Left lung (tissue), 10 donors: Measurements from ENCODE around the gene HOXD12. TPM values are rescaled to one million over a fixed set of nuclear protein-coding genes. Genes with fewer than 3 reads are reported as not detected.

ENCODE experiments used
- ATAC-seq: fragments of 200-7000 bp; cut with Tn5 transposase; one replicate; pipeline ENCODE4 v1.9.1; 2020; ENCODE audit warnings: moderate library complexity
- DNase-seq, 4 donors: peaks; one replicate each; pipeline ENCODE4 v3.0.0-alpha.2; 2013 to 2020
- H3K27ac ChIP-seq, 2 donors: fragments of 200-600 bp; sonication (generic) in 1 of 2; one replicate each; pipeline versions ENCODE4 v1.5.0 to v1.8.0; 2020 to 2021
- H3K27me3 ChIP-seq, 2 donors: fragments of 200-600 bp; sonication (generic) in 1 of 2; one replicate each; pipeline versions ENCODE4 v1.5.0 to v1.8.0; 2020 to 2021
- H3K36me3 ChIP-seq, 2 donors: fragments of 200-600 bp; sonication (generic) in 1 of 2; one replicate each; pipeline versions ENCODE4 v1.5.0 to v1.8.0; 2020 to 2021
- H3K4me1 ChIP-seq, 2 donors: fragments of 200-600 bp; one replicate each; pipeline ENCODE4 v1.8.0; 2021
- H3K4me3 ChIP-seq, 2 donors: fragments of 200-600 bp; sonication (generic) in 1 of 2; one replicate each; pipeline versions ENCODE4 v1.5.0 to v1.8.0; 2020 to 2021; ENCODE audit warnings: mild to moderate bottlenecking in 1 of 2
- H3K9me3 ChIP-seq, 2 donors: fragments of 200-600 bp; sonication (generic) in 1 of 2; one replicate each; pipeline versions ENCODE4 v1.5.0 to v1.8.0; 2020 to 2021
- intact Hi-C, 2 donors: fragments of 100-400 bp; cut with DNase I; formaldehyde crosslinking; loops; one replicate each; pipeline versions ENCODE4 v1.11.2 to v1.14.2; 2022
- microRNA-seq, 2 donors: library from miRNA; unstranded; fragments of <30 nt; microRNA quantifications; one replicate each; pipeline ENCODE4, GENCODE V29; 2019
- polyA plus RNA-seq, 6 donors: library from polyadenylated mRNA; unstranded; fragments of 120-200 nt; gene quantifications; one replicate each; pipeline ENCODE4 v1.2.1, GENCODE V29; 2013; ENCODE audit not compliant: insufficient read length in 6 of 6
- total RNA-seq, 2 donors: library from RNA; stranded (reverse); fragmentation: NEBNext Ultra II Directional; extraction: Animal tissue kit (Norgen Biotek cat#: 25700); gene quantifications; one replicate each; pipeline ENCODE4 v1.2.1, GENCODE V29; 2021
- TF ChIP-seq, protein P1 (sequence below), 2 donors: fragments of 200-600 bp; sonication (generic) in 1 of 2; IDR thresholded peaks; one replicate each; pipeline versions ENCODE4 v1.5.0 to v1.8.0; 2021; ENCODE audit warnings: antibody characterized with exemption in 2 of 2
- donor health status: DM: no; HTN: yes; CAD: no.
- donor health status: DM: no; HTN: no; CAD: no.

HOXD12 gene
- total and polyA plus RNA-seq, 8 donors: not detected

DNA sequence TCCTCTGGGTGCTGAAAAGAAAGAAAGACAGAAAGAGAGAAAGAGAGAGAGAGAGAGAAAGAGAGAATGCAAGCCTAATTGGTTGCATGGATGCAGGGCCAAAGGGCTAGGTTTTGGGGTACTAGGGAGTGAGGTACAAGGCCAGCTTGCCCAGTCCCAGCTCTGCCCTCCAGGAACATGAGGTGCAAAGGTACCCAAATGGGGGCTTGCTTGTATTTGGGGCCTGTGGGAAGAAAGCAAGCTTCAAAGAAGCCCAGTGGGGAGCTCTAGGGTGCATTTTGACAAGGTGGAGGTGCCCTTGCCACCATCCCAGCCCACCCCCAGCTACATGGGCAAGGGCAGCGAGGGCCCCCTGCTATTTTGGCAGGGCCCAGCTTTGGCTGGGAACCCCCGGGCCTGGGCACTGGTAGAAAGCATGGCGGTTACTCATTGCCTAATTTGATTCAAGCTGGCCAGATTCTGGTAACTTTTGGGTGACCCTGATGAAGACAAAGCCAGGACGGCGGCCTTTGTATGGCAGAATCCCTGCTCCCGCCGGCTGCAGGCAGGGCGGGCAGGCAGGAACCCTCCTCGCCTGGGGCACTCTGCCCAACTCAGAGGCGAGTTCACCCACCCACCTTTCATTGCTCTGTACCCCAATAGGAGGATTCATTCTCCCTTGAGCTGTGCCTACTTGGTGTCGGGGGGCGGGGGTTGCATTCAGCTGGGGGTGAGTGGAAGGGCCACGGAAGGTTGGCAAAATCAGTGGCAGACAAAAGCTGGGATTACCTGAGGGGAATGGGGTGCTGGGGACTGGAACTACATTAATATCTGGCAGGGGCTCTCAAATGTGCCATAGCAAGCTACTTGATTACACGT is 51.2 kb downstream of the HOXD12 start:
- H3K27ac ChIP-seq: no peak overlapping the region
- TF ChIP-seq, protein P1, sequence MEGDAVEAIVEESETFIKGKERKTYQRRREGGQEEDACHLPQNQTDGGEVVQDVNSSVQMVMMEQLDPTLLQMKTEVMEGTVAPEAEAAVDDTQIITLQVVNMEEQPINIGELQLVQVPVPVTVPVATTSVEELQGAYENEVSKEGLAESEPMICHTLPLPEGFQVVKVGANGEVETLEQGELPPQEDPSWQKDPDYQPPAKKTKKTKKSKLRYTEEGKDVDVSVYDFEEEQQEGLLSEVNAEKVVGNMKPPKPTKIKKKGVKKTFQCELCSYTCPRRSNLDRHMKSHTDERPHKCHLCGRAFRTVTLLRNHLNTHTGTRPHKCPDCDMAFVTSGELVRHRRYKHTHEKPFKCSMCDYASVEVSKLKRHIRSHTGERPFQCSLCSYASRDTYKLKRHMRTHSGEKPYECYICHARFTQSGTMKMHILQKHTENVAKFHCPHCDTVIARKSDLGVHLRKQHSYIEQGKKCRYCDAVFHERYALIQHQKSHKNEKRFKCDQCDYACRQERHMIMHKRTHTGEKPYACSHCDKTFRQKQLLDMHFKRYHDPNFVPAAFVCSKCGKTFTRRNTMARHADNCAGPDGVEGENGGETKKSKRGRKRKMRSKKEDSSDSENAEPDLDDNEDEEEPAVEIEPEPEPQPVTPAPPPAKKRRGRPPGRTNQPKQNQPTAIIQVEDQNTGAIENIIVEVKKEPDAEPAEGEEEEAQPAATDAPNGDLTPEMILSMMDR (IDR thresholded peaks at IDR 0.05): no peak
- intact Hi-C loops: no loop called here
- peaks cover 98 to 100% of the 10 kb centered on the region in 2 donors for H3K27me3 ChIP-seq
- ATAC-seq (no peak), DNase-seq (no peak)
- no peaks in the 10 kb centered on the region for H3K9me3 ChIP-seq
- no peaks in the 10 kb centered on the region for H3K36me3 ChIP-seq
- no peak overlapping the region for H3K4me3 ChIP-seq
- H3K4me1 ChIP-seq: no peaks in the 10 kb centered on the region

- Histone ChIP-seq H3K27ac (no peak within 1 kb of the TSS), H3K36me3 (no peaks in the 10 kb centered on the region), H3K4me3 (no peak within 1 kb of the TSS), H3K4me1 (no peaks in the 10 kb centered on the region), H3K9me3 (no peaks in the 10 kb centered on the region), H3K27me3 (peaks cover 98 to 100% of the 10 kb centered on the region in 2 donors)
- ATAC-seq: no peak
- intact Hi-C loops: no loop called here
- TF ChIP-seq, protein P1 (IDR thresholded peaks at IDR 0.05): no peak
- DNase-seq: no peak
Observed at GRCh38 chr2:176151442-176152287, 52.1 kb downstream of the HOXD12 start, which contains the start of gene HOXD4. Gene HOXD4, plus strand, starts transcription at chr2:176151550. Its CDS starts 84 bp downstream, at chr2:176151634.

Small RNAs within 50 kb of the gene (microRNA-seq; reads per million reads assigned to microRNA genes)
- gene MIR10B: 317 to 1,814 reads per million in 2 donors

Other genes with a start within 250 kb of the HOXD12 start
- 10 to 100 TPM; 38.0 to 38.7 TPM for gene LNPK, start 97.5 kb upstream of the HOXD12 start, total RNA-seq
- gene LNPK, start 97.5 kb upstream of the HOXD12 start, polyA plus RNA-seq: 10 to 100 TPM; 39.7 to 47.9 (median 42.9) TPM
- gene EVX2, start 15.8 kb upstream of the HOXD12 start, total RNA-seq: not detected
- gene EVX2, start 15.8 kb upstream of the HOXD12 start, polyA plus RNA-seq: not detected
- not detected for gene HOXD13, start 7.1 kb upstream of the HOXD12 start, total RNA-seq
- gene HOXD13, start 7.1 kb upstream of the HOXD12 start, polyA plus RNA-seq: not detected
- not detected for gene HOXD11, start 7.5 kb downstream of the HOXD12 start, total RNA-seq
- gene HOXD11, start 7.5 kb downstream of the HOXD12 start, polyA plus RNA-seq: under 1 TPM in 3 of 6 donors, not detected in 3; 0.21 to 0.51 (median 0.25) TPM
- gene HOXD10, start 17.0 kb downstream of the HOXD12 start, total RNA-seq: under 1 TPM in 1 of 2 donors, not detected in 1; 0.31 TPM
- 1 to 10 TPM in 1 of 6 donors, under 1 TPM in 4, not detected in 1; 0.36 to 1.5 (median 0.48) TPM for gene HOXD10, start 17.0 kb downstream of the HOXD12 start, polyA plus RNA-seq
- gene HOXD9, start 22.9 kb downstream of the HOXD12 start, total RNA-seq: 1 to 10 TPM in 1 of 2 donors, under 1 TPM in 1; 0.29 to 1.1 TPM
- 1 to 10 TPM in 3 of 6 donors, under 1 TPM in 3; 0.48 to 1.7 (median 1.1) TPM for gene HOXD9, start 22.9 kb downstream of the HOXD12 start, polyA plus RNA-seq
- gene HOXD8, start 29.9 kb downstream of the HOXD12 start, total RNA-seq: 1 to 10 TPM in 1 of 2 donors, under 1 TPM in 1; 0.32 to 2.1 TPM
- gene HOXD8, start 29.9 kb downstream of the HOXD12 start, polyA plus RNA-seq: 1 to 10 TPM; 1.1 to 2.9 (median 2.0) TPM
- gene HOXD4, start 51.8 kb downstream of the HOXD12 start, total RNA-seq: under 1 TPM; 0.17 to 0.68 TPM
- gene HOXD4, start 51.8 kb downstream of the HOXD12 start, polyA plus RNA-seq: under 1 TPM; 0.34 to 0.99 (median 0.68) TPM
- 1 to 10 TPM in 1 of 2 donors, not detected in 1; 1.0 TPM for gene HOXD3, start 57.5 kb downstream of the HOXD12 start, total RNA-seq
- under 1 TPM; 0.15 to 0.68 (median 0.40) TPM for gene HOXD3, start 57.5 kb downstream of the HOXD12 start, polyA plus RNA-seq
- 1 to 10 TPM; 1.9 to 5.9 TPM for gene HOXD1, start 88.9 kb downstream of the HOXD12 start, total RNA-seq
- gene HOXD1, start 88.9 kb downstream of the HOXD12 start, polyA plus RNA-seq: 1 to 10 TPM in 5 of 6 donors, under 1 TPM in 1; 0.35 to 2.5 (median 1.8) TPM
- 10 to 100 TPM; 18.1 to 23.6 TPM for gene MTX2, start 169.6 kb downstream of the HOXD12 start, total RNA-seq
- gene MTX2, start 169.6 kb downstream of the HOXD12 start, polyA plus RNA-seq: 10 to 100 TPM; 51.5 to 61.9 (median 53.9) TPM